H1 (cell line): ENCODE data around the gene ADH1C. TPM values are rescaled to one million over a fixed set of nuclear protein-coding genes. Genes with fewer than 3 reads are reported as not detected.
"Not testable (repeated sequence)": the region's sequence is repeated elsewhere in the genome, so short reads cannot be mapped to it uniquely, and the experiment has no call there.

Experiments
- CTCF ChIA-PET: fragments of 300-600 bp; sonication (Branson Sonifier 250); formaldehyde crosslinking; loops from one replicate; lab custom pipeline; 2021; ENCODE audit not compliant: partially characterized antibody; lab: Charles Lee
- POLR2A ChIA-PET: fragments of 300-600 bp; sonication (Branson Sonifier 250); formaldehyde crosslinking; loops from one replicate; lab custom pipeline; 2021; ENCODE audit warnings: inconsistent platforms; ENCODE audit not compliant: partially characterized antibody; lab: Charles Lee
- DNase-seq, 2 experiments: peaks; one replicate each; pipeline versions ENCODE4 v3.0.0 to v3.0.0-alpha.2; 2010 to 2022; ENCODE audit warnings: low spot score in 2 of 2, low read depth in 1 of 2, mixed read lengths in 1 of 2
- FAIRE-seq: peaks from 2 replicates; lab custom pipeline; 2011; peaks lifted over from hg19 to GRCh38; lab: Jason Lieb, UNC
- H2AFZ ChIP-seq: 2 replicates; pipeline ENCODE4 v1.8.1; 2012; ENCODE audit warnings: low read length, inconsistent platforms
- H2AK5ac ChIP-seq: 2 replicates; pipeline ENCODE4 v1.6.1; 2013; ENCODE audit warnings: low read depth, low read length
- H2BK120ac ChIP-seq: replicated peaks from 2 replicates; pipeline ENCODE3; 2013; ENCODE audit warnings: low read depth, low read length, inconsistent platforms
- H2BK12ac ChIP-seq: 2 replicates; pipeline ENCODE4 v1.6.1; 2013; ENCODE audit warnings: low read depth, low read length
- H2BK15ac ChIP-seq: 2 replicates; pipeline ENCODE4 v1.6.1; 2013; ENCODE audit warnings: low read length
- H2BK20ac ChIP-seq: 2 replicates; pipeline ENCODE4 v1.6.1; 2013; ENCODE audit warnings: low read length
- H2BK5ac ChIP-seq: 2 replicates; pipeline ENCODE4 v1.6.1; 2013; ENCODE audit warnings: low read depth, low read length
- H3K14ac ChIP-seq: 2 replicates; pipeline ENCODE4 v1.6.1; 2013; ENCODE audit warnings: inconsistent platforms; ENCODE audit not compliant: insufficient read length
- H3K18ac ChIP-seq: 2 replicates; pipeline ENCODE4 v1.6.1; 2013; ENCODE audit warnings: low read length; ENCODE audit errors: extremely low read depth
- H3K23ac ChIP-seq: 2 replicates; pipeline ENCODE4 v1.6.1; 2013; ENCODE audit warnings: inconsistent platforms; ENCODE audit not compliant: insufficient read length
- H3K23me2 ChIP-seq: 2 replicates; pipeline ENCODE4 v1.6.1; 2013; ENCODE audit warnings: low read depth, low read length
- H3K27ac ChIP-seq: 2 replicates; pipeline ENCODE4 v1.6.1; 2011; ENCODE audit warnings: low read depth, low read length, inconsistent platforms
- H3K27me3 ChIP-seq, 4 experiments: replicated peaks in 1 of 4; 1 replicate in 1 of 4; 2 replicates in 3 of 4; pipeline versions ENCODE4 v1.6.1 to v1.8.1; 2011 to 2013; ENCODE audit warnings: low read length in 3 of 4, mild to moderate bottlenecking in 3 of 4, inconsistent platforms in 2 of 4, mixed read lengths in 2 of 4, moderate library complexity in 1 of 4; ENCODE audit not compliant: control insufficient read depth in 3 of 4, insufficient read depth in 3 of 4; ENCODE audit errors: extremely low read depth in 1 of 4
- H3K36me3 ChIP-seq, 4 experiments: 2 replicates each; pipeline versions ENCODE4 v1.6.1 to v1.8.1; 2011 to 2013; ENCODE audit warnings: mild to moderate bottlenecking in 4 of 4, low read length in 3 of 4, moderate library complexity in 2 of 4, control low read depth in 1 of 4, inconsistent platforms in 1 of 4; ENCODE audit not compliant: insufficient read depth in 4 of 4, control insufficient read depth in 2 of 4
- H3K4ac ChIP-seq: replicated peaks from 2 replicates; pipeline ENCODE3; 2013; ENCODE audit warnings: low read length, low read depth, mixed read lengths, inconsistent platforms; ENCODE audit not compliant: insufficient read length
- H3K4me1 ChIP-seq, 4 experiments: replicated peaks in 1 of 4; 1 replicate in 1 of 4; 2 replicates in 3 of 4; pipeline versions ENCODE4 v1.6.1 to v1.8.1; 2011 to 2013; ENCODE audit warnings: low read length in 3 of 4, inconsistent platforms in 2 of 4, mixed read lengths in 1 of 4; ENCODE audit not compliant: insufficient read depth in 4 of 4, control insufficient read depth in 3 of 4
- H3K4me2 ChIP-seq, 2 experiments: 2 replicates each; pipeline versions ENCODE4 v1.6.1 to v1.8.1; 2011 to 2013; ENCODE audit warnings: low read depth in 2 of 2, low read length in 2 of 2, control low read depth in 1 of 2, inconsistent platforms in 1 of 2, mild to moderate bottlenecking in 1 of 2; ENCODE audit not compliant: insufficient read depth in 1 of 2
- H3K4me3 ChIP-seq, 4 experiments: fragments of 200-600, 300-600 bp in 1 of 4; sonication (generic), shearing (Covaris generic), sonication (Bioruptor Twin) in 1 of 4; 2 replicates each; pipeline versions ENCODE4 v1.5.1 to v1.8.1; 2011 to 2016; ENCODE audit warnings: low read length in 4 of 4, low read depth in 3 of 4, control low read depth in 2 of 4, inconsistent platforms in 2 of 4, mild to moderate bottlenecking in 2 of 4, mixed read lengths in 1 of 4, moderate library complexity in 1 of 4; ENCODE audit not compliant: insufficient read depth in 2 of 4; ENCODE audit errors: extremely low read depth in 1 of 4
- H3K56ac ChIP-seq: replicated peaks from 2 replicates; pipeline ENCODE3; 2013; ENCODE audit warnings: low read depth, mild to moderate bottlenecking, mixed read lengths, low read length, inconsistent platforms; ENCODE audit not compliant: insufficient read length
- H3K79me1 ChIP-seq: 2 replicates; pipeline ENCODE4 v1.6.1; 2013; ENCODE audit warnings: low read depth, low read length, control low read depth
- H3K79me2 ChIP-seq, 2 experiments: 2 replicates each; pipeline versions ENCODE4 v1.6.1 to v1.8.1; 2012 to 2013; ENCODE audit warnings: low read length in 2 of 2, mild to moderate bottlenecking in 2 of 2, inconsistent platforms in 1 of 2; ENCODE audit not compliant: insufficient read depth in 2 of 2, control insufficient read depth in 1 of 2
- H3K9ac ChIP-seq, 4 experiments: replicated peaks in 1 of 4; 1 replicate in 1 of 4; 2 replicates in 3 of 4; pipeline versions ENCODE4 v1.6.1 to v1.8.1; 2011 to 2013; ENCODE audit warnings: low read depth in 3 of 4, low read length in 3 of 4, control low read depth in 2 of 4, mild to moderate bottlenecking in 2 of 4, moderate library complexity in 2 of 4, inconsistent platforms in 1 of 4; ENCODE audit errors: extremely low read depth in 1 of 4
- H3K9me3 ChIP-seq, 2 experiments: 2 replicates each; pipeline versions ENCODE4 v1.6.1 to v1.8.1; 2012 to 2013; ENCODE audit warnings: mild to moderate bottlenecking in 2 of 2, moderate library complexity in 2 of 2, control low read depth in 1 of 2, inconsistent platforms in 1 of 2, low read depth in 1 of 2, low read length in 1 of 2, mixed read lengths in 1 of 2; ENCODE audit not compliant: insufficient read depth in 2 of 2
- H4K20me1 ChIP-seq, 2 experiments: replicated peaks in 1 of 2; 2 replicates each; pipeline versions ENCODE3 to v1.8.1; 2011 to 2013; ENCODE audit warnings: inconsistent platforms in 2 of 2, low read length in 2 of 2, mild to moderate bottlenecking in 1 of 2; ENCODE audit not compliant: insufficient read depth in 2 of 2, control insufficient read depth in 1 of 2
- H4K5ac ChIP-seq: 2 replicates; pipeline ENCODE4 v1.6.1; 2013; ENCODE audit warnings: low read length, low read depth, mixed read lengths, inconsistent platforms; ENCODE audit not compliant: insufficient read length
- H4K8ac ChIP-seq: 2 replicates; pipeline ENCODE4 v1.8.0; 2013; ENCODE audit warnings: mild to moderate bottlenecking, moderate library complexity, low read length, inconsistent platforms; ENCODE audit not compliant: insufficient read depth; ENCODE audit errors: extremely low read depth
- H4K91ac ChIP-seq: replicated peaks from 2 replicates; pipeline ENCODE3; 2013; ENCODE audit warnings: low read length, mixed read lengths, inconsistent platforms; ENCODE audit not compliant: insufficient read length
- KDM1A ChIP-seq: fragments of 200-600, 300-600 bp; sonication (generic); IDR thresholded peaks from 2 replicates; pipeline ENCODE4 v1.7.1; 2016; ENCODE audit warnings: mild to moderate bottlenecking, low read length, borderline replicate concordance
- NRF1 ChIP-seq: IDR thresholded peaks from 2 replicates; pipeline ENCODE4 v1.6.1; 2011; ENCODE audit warnings: mild to moderate bottlenecking, low read depth, low read length, improper control_type of control experiment
- POLR2AphosphoS5 ChIP-seq: IDR thresholded peaks from 2 replicates; pipeline ENCODE4 v1.6.1; 2011; ENCODE audit warnings: low read depth, low read length
- WGBS, 2 experiments: shearing (Covaris generic) in 1 of 2; methylation state at CpG; one replicate each; pipeline versions ENCODE4 v1.1.6 to v1.1.7; 2013 to 2015; ENCODE audit warnings: low lambda C conversion rate in 2 of 2, mixed read lengths in 2 of 2, inconsistent platforms in 1 of 2, low coverage in 1 of 2, missing lambda C conversion rate in 1 of 2; ENCODE audit not compliant: insufficient replicate concordance in 2 of 2, insufficient coverage in 1 of 2, insufficient read length in 1 of 2; ENCODE audit errors: extremely low coverage in 1 of 2, missing lambda C conversion rate in 1 of 2; 5-methylcytosine and 5-hydroxymethylcytosine counted together
- polyA plus RNA-seq, 7 experiments: library from polyadenylated mRNA; depleted of rRNA in 3 of 7; stranded (reverse) in 5 of 7; unstranded in 2 of 7; fragments of >200 nt in 5 of 7; fragments of 200-250 nt in 2 of 7; gene quantifications; 1 replicate in 5 of 7; 2 replicates in 1 of 7; 4 replicates in 1 of 7; pipeline versions ENCODE4 v1.2.1 to v1.2.3, GENCODE V29; 2011 to 2013; ENCODE audit warnings: missing spikeins in 2 of 7, mixed read lengths in 2 of 7
- total RNA-seq: library from RNA; stranded (reverse); fragmentation: NEBNext Ultra II Directional; extraction: Animal tissue kit (Norgen Biotek cat#: 25700); gene quantifications from 2 replicates; pipeline ENCODE4 v1.2.1, GENCODE V29; 2021

Gene ADH1C
- total and polyA plus RNA-seq, 2 of the 8 experiments (the other 6 are each of a cell fraction or from before 2014, with no cell fraction given), result not detected

GRCh38 chr4:99321241-99322191 is 31.0 kb downstream of the ADH1C start, which contains the start of gene ADH1B (continued):
- no peak for TF ChIP-seq POLR2AphosphoS5
- no peak for TF ChIP-seq KDM1A
- TF ChIP-seq NRF1, result no peak

GRCh38 chr4:99317811-99318210 is 34.7 kb downstream of the ADH1C start:
- WGBS, 2 experiments, result 86% methylated on average over 8 of the region's 8 CpGs; no CpG with 5 or more reads in 1 of the 2 experiments
- not testable (repeated sequence) for H4K8ac ChIP-seq, FAIRE-seq

More at GRCh38 chr4:99317811-99318210, 34.7 kb downstream of the ADH1C start:
- H2BK20ac ChIP-seq, H2BK15ac ChIP-seq, H2BK120ac ChIP-seq, DNase-seq, H3K79me1 ChIP-seq, H3K4me2 ChIP-seq, H4K5ac ChIP-seq, H3K4me3 ChIP-seq, H3K23me2 ChIP-seq, H3K79me2 ChIP-seq, POLR2A ChIA-PET, H3K27ac ChIP-seq, H4K91ac ChIP-seq, H3K14ac ChIP-seq, H3K18ac ChIP-seq, H2BK12ac ChIP-seq, H3K36me3 ChIP-seq, H4K20me1 ChIP-seq, CTCF ChIA-PET, H3K9me3 ChIP-seq, H3K4me1 ChIP-seq, H2AK5ac ChIP-seq, H3K4ac ChIP-seq, H3K9ac ChIP-seq, H2BK5ac ChIP-seq, H3K23ac ChIP-seq, H3K56ac ChIP-seq, H3K27me3 ChIP-seq: not testable (repeated sequence)
- peak overlapping the region; percentile 28 for H2AFZ ChIP-seq
